Smooth muscle cell (in vitro differentiated cells): Measurements from ENCODE around the gene DRC3. TPM values are rescaled to one million over a fixed set of nuclear protein-coding genes. Genes with fewer than 3 reads are reported as not detected.

Experiments
- DNase-seq: peaks from one replicate; lab custom pipeline; 2025; ENCODE audit not compliant: unreplicated experiment; lab: John Stamatoyannopoulos, UW
- H2AFZ ChIP-seq: fragments of 200-600 bp; sonication (generic); 2 replicates; pipeline ENCODE4 v1.6.0; 2016; ENCODE audit warnings: antibody characterized with exemption, low read depth, mild to moderate bottlenecking
- H3F3A ChIP-seq: fragments of 200-600 bp; sonication (generic); 2 replicates; pipeline ENCODE4 v1.6.0; 2017; ENCODE audit warnings: antibody characterized with exemption, low read depth
- H3K27ac ChIP-seq: fragments of 200-600 bp; sonication (generic); 2 replicates; pipeline ENCODE4 v1.5.1; 2016; ENCODE audit warnings: low read depth, mild to moderate bottlenecking
- H3K27me3 ChIP-seq: fragments of 200-600 bp; sonication (generic); 2 replicates; pipeline ENCODE4 v1.6.1; 2016; ENCODE audit warnings: low read depth, mild to moderate bottlenecking
- H3K36me3 ChIP-seq: fragments of 200-600 bp; sonication (generic); 2 replicates; pipeline ENCODE4 v1.5.1; 2016; ENCODE audit warnings: low read depth
- H3K4me1 ChIP-seq: fragments of 200-600 bp; sonication (generic); 2 replicates; pipeline ENCODE4 v1.5.1; 2016; ENCODE audit warnings: low read depth
- H3K4me2 ChIP-seq: fragments of 200-600 bp; sonication (generic); 2 replicates; pipeline ENCODE4 v1.6.0; 2016; ENCODE audit warnings: mild to moderate bottlenecking
- H3K4me3 ChIP-seq: fragments of 200-600 bp; sonication (generic); 2 replicates; pipeline ENCODE4 v1.5.1; 2016; ENCODE audit warnings: mild to moderate bottlenecking
- H3K79me2 ChIP-seq: fragments of 200-600 bp; sonication (generic); 2 replicates; pipeline ENCODE4 v1.6.0; 2016; ENCODE audit warnings: low read depth, mild to moderate bottlenecking
- H3K9ac ChIP-seq: fragments of 200-600 bp; sonication (generic); 2 replicates; pipeline ENCODE4 v1.6.0; 2016; ENCODE audit warnings: low read depth
- H3K9me3 ChIP-seq: fragments of 200-600 bp; sonication (generic); replicated peaks from 2 replicates; pipeline ENCODE4 v1.5.1; 2016; ENCODE audit warnings: low read depth
- H4K20me1 ChIP-seq: fragments of 200-600 bp; sonication (generic); 2 replicates; pipeline ENCODE4 v1.6.0; 2016; ENCODE audit warnings: low read depth
- CTCF ChIP-seq: fragments of 200-600 bp; sonication (generic); IDR thresholded peaks from 2 replicates; pipeline ENCODE4 v1.5.1; 2017; ENCODE audit warnings: borderline replicate concordance, mild to moderate bottlenecking, antibody characterized with exemption; ENCODE audit not compliant: insufficient read depth, poor library complexity, severe bottlenecking
- WGBS: methylation state at CpG from one replicate; pipeline ENCODE4 v1.1.7; 2016; ENCODE audit warnings: low lambda C conversion rate; 5-methylcytosine and 5-hydroxymethylcytosine counted together
- polyA plus RNA-seq: library from polyadenylated mRNA; unstranded; fragments of >200 nt; fragmentation: Nextera tagmentation; extraction: Ambion mirVana; gene quantifications from 2 replicates; pipeline ENCODE4 v1.2.1, GENCODE V29; 2016
- total RNA-seq: library from RNA; depleted of rRNA; stranded (reverse); fragments of >200 nt; gene quantifications from 2 replicates; pipeline ENCODE4 v1.2.3, GENCODE V29; 2014

The DRC3 gene
- total and polyA plus RNA-seq, 2 experiments from 2014 or later = 0.72 to 0.83 TPM

GRCh38 chr17:17998934-17999333 lies 26.3 kb downstream of the DRC3 start:
- WGBS = 96% methylated on average over 8 of the region's 8 CpGs
- H2AFZ ChIP-seq = no peak overlapping the region
- no peaks in the 10 kb centered on the region for H3K79me2 ChIP-seq
- no peaks in the 10 kb centered on the region for H3K4me1 ChIP-seq
- DNase-seq = no peak
- no peak overlapping the region for H3K4me2 ChIP-seq
- no peaks in the 10 kb centered on the region for H3K36me3 ChIP-seq
- no peak overlapping the region for H3K9ac ChIP-seq
- TF ChIP-seq CTCF = no peak
- H3K27me3 ChIP-seq = no peaks in the 10 kb centered on the region
- H3K4me3 ChIP-seq = no peak overlapping the region
- H4K20me1 ChIP-seq = no peaks in the 10 kb centered on the region
- no peaks in the 10 kb centered on the region for H3K9me3 ChIP-seq
- H3F3A ChIP-seq = no peaks in the 10 kb centered on the region
- H3K27ac ChIP-seq = no peak overlapping the region

- Histone ChIP-seq H3K27me3 (no peaks in the 10 kb centered on the region), H4K20me1 (no peaks in the 10 kb centered on the region), H3K79me2 (no peaks in the 10 kb centered on the region), H3F3A (no peaks in the 10 kb centered on the region), H3K4me2 (no peak overlapping the region), H3K36me3 (no peaks in the 10 kb centered on the region), H3K4me1 (no peaks in the 10 kb centered on the region), H3K27ac (no peak overlapping the region), H3K9me3 (no peaks in the 10 kb centered on the region), H3K9ac (no peak overlapping the region), H3K4me3 (no peak overlapping the region), H2AFZ (no peak overlapping the region)
- WGBS = 92% methylated on average over 9 of the region's 9 CpGs
- no peak for TF ChIP-seq CTCF
- no peak for DNase-seq
Measured at GRCh38 chr17:17999364-18000029, 26.8 kb downstream of the DRC3 start.

GRCh38 chr17:18000030-18000408 lies 27.4 kb downstream of the DRC3 start:
- H3K36me3 ChIP-seq = no peaks in the 10 kb centered on the region
- no peak overlapping the region for H3K4me2 ChIP-seq
- no peak overlapping the region for H2AFZ ChIP-seq
- no peaks in the 10 kb centered on the region for H3K4me1 ChIP-seq
- no peaks in the 10 kb centered on the region for H3K79me2 ChIP-seq
- no peaks in the 10 kb centered on the region for H3K9me3 ChIP-seq
- TF ChIP-seq CTCF = no peak
- H3K9ac ChIP-seq = no peak overlapping the region
- H4K20me1 ChIP-seq = no peaks in the 10 kb centered on the region
- WGBS = 92% methylated on average over 8 of the region's 8 CpGs
- H3F3A ChIP-seq = no peaks in the 10 kb centered on the region
- no peaks in the 10 kb centered on the region for H3K27me3 ChIP-seq
- DNase-seq = no peak
- H3K4me3 ChIP-seq = no peak overlapping the region
- H3K27ac ChIP-seq = no peak overlapping the region

- TF ChIP-seq CTCF = no peak
- Histone ChIP-seq H3K79me2 (no peaks in the 10 kb centered on the region), H3K36me3 (no peaks in the 10 kb centered on the region), H2AFZ (no peak overlapping the region), H3K4me1 (no peaks in the 10 kb centered on the region), H3K4me2 (no peak overlapping the region), H3K9me3 (no peaks in the 10 kb centered on the region), H3F3A (no peaks in the 10 kb centered on the region), H3K27ac (no peak overlapping the region), H4K20me1 (no peaks in the 10 kb centered on the region), H3K4me3 (no peak overlapping the region), H3K9ac (no peak overlapping the region), H3K27me3 (no peaks in the 10 kb centered on the region)
- no peak for DNase-seq
- WGBS = 95% methylated on average over 2 of the region's 2 CpGs
Measured at GRCh38 chr17:18002171-18002570, 29.5 kb downstream of the DRC3 start.
